Esophagus muscularis mucosa (tissue), 4 donors: ENCODE data around the gene C10orf71. TPM values are rescaled to one million over a fixed set of nuclear protein-coding genes. Genes with fewer than 3 reads are reported as not detected.

Experiments used
- DNase-seq: peaks from one replicate; pipeline ENCODE4 v3.0.0-alpha.2; 2017; ENCODE audit errors: extremely low spot score
- H3K27ac ChIP-seq, 4 donors: fragments of 200-600 bp; sonication (generic); replicated peaks in 1 of 4; 1 replicate in 3 of 4; 2 replicates in 1 of 4; pipeline ENCODE4 v1.5.1; 2016 to 2019; ENCODE audit warnings: mild to moderate bottlenecking in 1 of 4
- H3K27me3 ChIP-seq, 4 donors: fragments of 200-600 bp; sonication (generic); one replicate each; pipeline versions ENCODE4 v1.5.1 to v1.6.0; 2016 to 2019
- H3K36me3 ChIP-seq, 4 donors: fragments of 200-600 bp; sonication (generic); one replicate each; pipeline ENCODE4 v1.5.1; 2016 to 2019
- H3K4me1 ChIP-seq, 4 donors: fragments of 200-600 bp; sonication (generic); one replicate each; pipeline ENCODE4 v1.5.1; 2016 to 2019
- H3K4me3 ChIP-seq, 4 donors: fragments of 200-600 bp; sonication (generic); 1 replicate in 2 of 4; 2 replicates in 2 of 4; pipeline ENCODE4 v1.5.1; 2016 to 2019; ENCODE audit warnings: mild to moderate bottlenecking in 4 of 4, moderate library complexity in 1 of 4
- H3K9me3 ChIP-seq, 4 donors: fragments of 200-600 bp; sonication (generic); 1 replicate in 3 of 4; 2 replicates in 1 of 4; pipeline ENCODE4 v1.5.1; 2016 to 2019
- CTCF ChIP-seq, 3 experiments: fragments of 200-600 bp in 2 of 3; fragments of 450-650 bp in 1 of 3; sonication (generic) in 2 of 3; IDR thresholded peaks; one replicate each; pipeline ENCODE4 v1.5.1; 2017 to 2019; ENCODE audit warnings: antibody characterized with exemption in 3 of 3, mild to moderate bottlenecking in 2 of 3, moderate library complexity in 1 of 3
- EP300 ChIP-seq: sonication (generic); formaldehyde crosslinking; IDR thresholded peaks from one replicate; pipeline ENCODE4 v1.6.1; 2017; ENCODE audit warnings: antibody characterized with exemption
- POLR2A ChIP-seq: fragments of 450-650 bp; IDR thresholded peaks from one replicate; pipeline ENCODE4 v1.6.1; 2017; ENCODE audit warnings: antibody characterized with exemption, moderate library complexity, mild to moderate bottlenecking, low read depth
- POLR2AphosphoS5 ChIP-seq, 2 donors: sonication (generic); formaldehyde crosslinking; IDR thresholded peaks; one replicate each; pipeline ENCODE4 v1.6.1; 2017; ENCODE audit warnings: antibody characterized with exemption in 2 of 2
- whole genome bisulfite sequencing: methylation state at CpG from one replicate; pipeline ENCODE4 v1.1.5; 2018; 5-methylcytosine and 5-hydroxymethylcytosine counted together
- intact Hi-C: fragments of 100-400 bp; cut with DNase I; formaldehyde crosslinking; loops from one replicate; pipeline ENCODE4 v1.15.1; 2023
- total RNA-seq, 4 donors: library from RNA; depleted of rRNA; stranded (reverse); fragments of >200 nt; gene quantifications; one replicate each; pipeline versions ENCODE4 v1.1.0 to v1.2.1, GENCODE V29; 2016

C10orf71 gene
- total RNA-seq, 4 donors from 2014 or later, result 0.06 to 0.42 TPM; not detected in 2

GRCh38 chr10:49258350-49258683 lies 40.7 kb upstream of the C10orf71 start:
- H3K27me3 ChIP-seq, result no peaks in the 10 kb centered on the region
- no peaks in the 10 kb centered on the region for H3K36me3 ChIP-seq
- H3K4me1 ChIP-seq, result no peaks in the 10 kb centered on the region
- no peak for DNase-seq
- H3K4me3 ChIP-seq, result no peak overlapping the region
- TF ChIP-seq POLR2A (no peak), EP300 (no peak), CTCF (IDR thresholded peaks at IDR 0.05) (no peak)
- intact Hi-C loops, result no loop called here
- no peaks in the 10 kb centered on the region for H3K9me3 ChIP-seq
- no peak overlapping the region for H3K27ac ChIP-seq

- no peak for DNase-seq
- WGBS, result 80% methylated on average over 3 of the region's 4 CpGs
- Histone ChIP-seq H3K27me3 (no peaks in the 10 kb centered on the region), H3K4me3 (no peak overlapping the region), H3K36me3 (no peaks in the 10 kb centered on the region), H3K4me1 (no peaks in the 10 kb centered on the region), H3K9me3 (peaks cover 0 to 10% (median 3%) of the 10 kb centered on the region in 4 donors), H3K27ac (no peak overlapping the region)
- TF ChIP-seq POLR2A (no peak), EP300 (no peak), POLR2AphosphoS5 (IDR thresholded peaks at IDR 0.05) (no peak), CTCF (IDR thresholded peaks at IDR 0.05) (no peak)
- intact Hi-C loops, result no loop called here
Measured at GRCh38 chr10:49260644-49261296, 38.2 kb upstream of the C10orf71 start.

GRCh38 chr10:49263591-49263990 lies 35.4 kb upstream of the C10orf71 start:
- WGBS, result 93% methylated on average over 3 of the region's 3 CpGs
- Histone ChIP-seq H3K4me1 (no peaks in the 10 kb centered on the region), H3K36me3 (no peaks in the 10 kb centered on the region), H3K4me3 (no peak overlapping the region), H3K27me3 (no peaks in the 10 kb centered on the region), H3K9me3 (peaks cover 0 to 26% (median 6%) of the 10 kb centered on the region in 4 donors), H3K27ac (no peak overlapping the region)
- intact Hi-C loops, result no loop called here
- DNase-seq, result peak; percentile 47
- TF ChIP-seq POLR2A (no peak), CTCF (IDR thresholded peaks at IDR 0.05) (no peak), POLR2AphosphoS5 (IDR thresholded peaks at IDR 0.05) (no peak), EP300 (no peak)

GRCh38 chr10:49264177-49264677 lies 34.7 kb upstream of the C10orf71 start:
- intact Hi-C loops, result no loop called here
- Histone ChIP-seq H3K4me3 (no peak overlapping the region), H3K27me3 (no peaks in the 10 kb centered on the region), H3K36me3 (no peaks in the 10 kb centered on the region), H3K9me3 (peaks cover 0 to 26% (median 6%) of the 10 kb centered on the region in 4 donors), H3K27ac (no peak overlapping the region), H3K4me1 (no peaks in the 10 kb centered on the region)
- WGBS, result 90% methylated on average over 3 of the region's 3 CpGs
- peak; percentile 55 for DNase-seq
- TF ChIP-seq POLR2AphosphoS5 (IDR thresholded peaks at IDR 0.05) (no peak), CTCF (IDR thresholded peaks at IDR 0.05) (no peak), EP300 (no peak), POLR2A (no peak)

GRCh38 chr10:49265885-49266284 lies 33.1 kb upstream of the C10orf71 start:
- no peak for TF ChIP-seq POLR2A
- no peak for TF ChIP-seq POLR2AphosphoS5 (IDR thresholded peaks at IDR 0.05)
- TF ChIP-seq CTCF (IDR thresholded peaks at IDR 0.05), result no peak
- TF ChIP-seq EP300, result no peak
- Histone ChIP-seq H3K4me1 (peaks cover 0 to 4% (median 0%) of the 10 kb centered on the region in 4 donors), H3K27me3 (no peaks in the 10 kb centered on the region), H3K27ac (no peak overlapping the region), H3K4me3 (no peak overlapping the region), H3K36me3 (no peaks in the 10 kb centered on the region), H3K9me3 (peaks cover 0 to 26% (median 6%) of the 10 kb centered on the region in 4 donors)
- DNase-seq, result no peak
- intact Hi-C loops, result no loop called here
- WGBS, result 87% methylated on average over 1 of the region's 1 CpG
